WTC11 (cell line): ENCODE results near the gene SRM. TPM values are rescaled to one million over a fixed set of nuclear protein-coding genes. Genes with fewer than 3 reads are reported as not detected.

Experiments
- ATAC-seq: fragments of 200-7000 bp; cut with Tn5 transposase; 2 replicates; pipeline ENCODE4 v1.10.0; 2021; ENCODE audit warnings: mild to moderate bottlenecking, moderate library complexity
- CTCF ChIA-PET: fragments of 300-600 bp; sonication (Branson Sonifier 250); formaldehyde crosslinking; loops from one replicate; lab custom pipeline; 2021; ENCODE audit warnings: antibody characterized with exemption; lab: Charles Lee
- POLR2A ChIA-PET: fragments of 350-600 bp; sonication (Branson Sonifier 250); formaldehyde crosslinking; loops from one replicate; lab custom pipeline; 2021; ENCODE audit warnings: antibody characterized with exemption; lab: Charles Lee
- DNase-seq: peaks from one replicate; pipeline ENCODE4 v3.0.0; 2021; ENCODE audit warnings: low spot score
- H3K27ac Mint-ChIP-seq: 2 replicates; pipeline ENCODE4 v1.8.0; 2021; ENCODE audit warnings: mixed read lengths
- H3K27me3 Mint-ChIP-seq: 2 replicates; pipeline ENCODE4 v1.8.0; 2021; ENCODE audit warnings: low read depth, mild to moderate bottlenecking, moderate library complexity, mixed read lengths
- H3K36me3 Mint-ChIP-seq: 2 replicates; pipeline ENCODE4 v1.8.0; 2021; ENCODE audit warnings: mixed read lengths
- H3K4me1 Mint-ChIP-seq: 2 replicates; pipeline ENCODE4 v1.8.0; 2022; ENCODE audit warnings: mixed read lengths
- H3K4me3 Mint-ChIP-seq: 2 replicates; pipeline ENCODE4 v1.8.0; 2021; ENCODE audit warnings: mild to moderate bottlenecking, moderate library complexity, mixed read lengths
- H3K9me3 Mint-ChIP-seq: 2 replicates; pipeline ENCODE4 v1.8.0; 2021; ENCODE audit warnings: mixed read lengths
- EMX1 ChIP-seq: fragments of 250-450 bp; sonication (Bioruptor Pico); IDR thresholded peaks from 2 replicates; pipeline ENCODE4 v1.8.0; 2021; ENCODE audit warnings: mild to moderate bottlenecking
- ERG ChIP-seq: fragments of 250-450 bp; sonication (Bioruptor Pico); IDR thresholded peaks from 2 replicates; pipeline ENCODE4 v1.8.0; 2021; ENCODE audit warnings: mild to moderate bottlenecking
- HMGA2 ChIP-seq: fragments of 250-450 bp; sonication (Bioruptor Pico); IDR thresholded peaks from 2 replicates; pipeline ENCODE4 v1.4.0; 2021; ENCODE audit warnings: mild to moderate bottlenecking, moderate library complexity
- HMGXB4 ChIP-seq: sonication (generic); formaldehyde crosslinking; IDR thresholded peaks from 2 replicates; pipeline ENCODE4 v1.8.1; 2023; ENCODE audit warnings: mild to moderate bottlenecking, moderate library complexity, missing genetic modification reagents
- JUN ChIP-seq: sonication (generic); formaldehyde crosslinking; IDR thresholded peaks from 2 replicates; pipeline ENCODE4 v1.8.0; 2023; ENCODE audit warnings: mild to moderate bottlenecking, missing genetic modification reagents
- MLX ChIP-seq: sonication (generic); formaldehyde crosslinking; IDR thresholded peaks from 2 replicates; pipeline ENCODE4 v1.8.1; 2023; ENCODE audit warnings: mild to moderate bottlenecking, missing genetic modification reagents, moderate library complexity
- NFATC4 ChIP-seq: fragments of 250-450 bp; sonication (Bioruptor Pico); IDR thresholded peaks from 2 replicates; pipeline ENCODE4 v1.9.0; 2021; ENCODE audit warnings: mild to moderate bottlenecking
- PRDM15 ChIP-seq: sonication (generic); formaldehyde crosslinking; IDR thresholded peaks from 2 replicates; pipeline ENCODE4 v1.8.0; 2022; ENCODE audit warnings: missing genetic modification reagents
- RORB ChIP-seq: fragments of 250-450 bp; sonication (Bioruptor Pico); IDR thresholded peaks from 2 replicates; pipeline ENCODE4 v1.9.0; 2021; ENCODE audit warnings: mild to moderate bottlenecking
- TEAD1 ChIP-seq: sonication (generic); formaldehyde crosslinking; IDR thresholded peaks from 2 replicates; pipeline ENCODE4 v1.8.0; 2022; ENCODE audit warnings: mild to moderate bottlenecking, missing genetic modification reagents
- ZBTB43 ChIP-seq: sonication (generic); formaldehyde crosslinking; IDR thresholded peaks from 2 replicates; pipeline ENCODE4 v1.8.1; 2023; ENCODE audit warnings: mild to moderate bottlenecking, missing genetic modification reagents
- ZMAT4 ChIP-seq: fragments of 250-450 bp; sonication (Bioruptor Pico); IDR thresholded peaks from 2 replicates; pipeline ENCODE4 v1.9.0; 2021; ENCODE audit warnings: mild to moderate bottlenecking
- ZNF121 ChIP-seq: sonication (generic); formaldehyde crosslinking; IDR thresholded peaks from 2 replicates; pipeline ENCODE4 v1.8.0; 2023; ENCODE audit warnings: missing genetic modification reagents
- ZNF263 ChIP-seq: sonication (generic); formaldehyde crosslinking; IDR thresholded peaks from 2 replicates; pipeline ENCODE4 v1.8.1; 2022; ENCODE audit warnings: low read depth, mild to moderate bottlenecking, moderate library complexity, missing genetic modification reagents
- ZNF512 ChIP-seq: sonication (generic); formaldehyde crosslinking; IDR thresholded peaks from 2 replicates; pipeline ENCODE4 v1.8.1; 2022; ENCODE audit warnings: missing genetic modification reagents, borderline replicate concordance
- total RNA-seq: library from RNA; stranded (reverse); gene quantifications from 3 replicates; pipeline ENCODE4 v1.2.3, GENCODE V29; 2021

The SRM gene
- total RNA-seq, 1 experiment from 2014 or later, result 200 TPM

GRCh38 chr1:11046270-11046566 lies 13.6 kb downstream of the SRM start:
- H3K27ac Mint-ChIP-seq, result no peak overlapping the region
- H3K4me1 Mint-ChIP-seq, result peaks cover 6% of the 10 kb centered on the region
- H3K27me3 Mint-ChIP-seq, result no peaks in the 10 kb centered on the region
- H3K9me3 Mint-ChIP-seq, result no peaks in the 10 kb centered on the region
- no peak for TF ChIP-seq MLX (CRISPR knock-in tag)
- no peak for TF ChIP-seq HMGA2 (CRISPR knock-in tag)
- TF ChIP-seq PRDM15, result no peak
- TF ChIP-seq TEAD1 (CRISPR knock-in tag), result no peak
- TF ChIP-seq RORB (CRISPR knock-in tag), result no peak
- no peak for TF ChIP-seq EMX1 (CRISPR knock-in tag)
- TF ChIP-seq ZNF512 (CRISPR knock-in tag), result no peak
- no peak for TF ChIP-seq ZNF263 (CRISPR knock-in tag)
- TF ChIP-seq ZNF121 (CRISPR knock-in tag), result no peak
- no peak for TF ChIP-seq ERG (CRISPR knock-in tag)
- TF ChIP-seq ZBTB43 (CRISPR knock-in tag), result no peak
- TF ChIP-seq NFATC4, result no peak
- no peak for TF ChIP-seq JUN (CRISPR knock-in tag)
- H3K4me3 Mint-ChIP-seq, result no peak overlapping the region
- no peaks in the 10 kb centered on the region for H3K36me3 Mint-ChIP-seq
- CTCF ChIA-PET, result interaction anchor here (0.6 to 3.6 kb wide), 6 partner anchors 8 to 125 kb away, joined by 3 to 49 read pairs (median 7); partner anchors contain the start of gene SRM
- POLR2A ChIA-PET, result interaction anchor here (1.4 kb wide), 1 partner anchor 10 kb away, joined by 3 read pairs; no protein-coding TSS in a partner anchor
- ATAC-seq (no peak), DNase-seq (no peak)

GRCh38 chr1:11045428-11046269 lies 14.2 kb downstream of the SRM start:
- ATAC-seq, result peak; percentile 95
- H3K4me3 Mint-ChIP-seq, result peak overlapping the region; percentile 57
- POLR2A ChIA-PET, result interaction anchor here (0.5 to 1.4 kb wide), 2 partner anchors 11 to 76 kb away, joined by 3 to 6 read pairs; no protein-coding TSS in a partner anchor
- H3K27me3 Mint-ChIP-seq, result no peaks in the 10 kb centered on the region
- CTCF ChIA-PET, result interaction anchor here (0.6 to 3.6 kb wide), 7 partner anchors 8 to 126 kb away, joined by 3 to 49 read pairs (median 5); partner anchors contain the start of gene SRM
- peak; percentile 83 for DNase-seq
- no peaks in the 10 kb centered on the region for H3K9me3 Mint-ChIP-seq
- peak overlapping the region; percentile 85; the same call in 1 of the 2 replicates for H3K27ac Mint-ChIP-seq
- no peaks in the 10 kb centered on the region for H3K36me3 Mint-ChIP-seq
- peaks cover 6% of the 10 kb centered on the region for H3K4me1 Mint-ChIP-seq
- TF ChIP-seq PRDM15 (no peak), ZMAT4 (CRISPR knock-in tag) (no peak), HMGXB4 (CRISPR knock-in tag) (0 out of 2 replicates have a peak, but pooled peaks have one; percentile 26), ZNF121 (CRISPR knock-in tag) (no peak), MLX (CRISPR knock-in tag) (no peak)
